ENCODE results near the gene MIPEP.
A peak's percentile ranks its signal among the peaks of the same experiment; 100 is the strongest.

The MIPEP gene

GRCh38 chr13:23811366-23812062 lies 77.7 kb downstream of the MIPEP start:
- peak; percentile 90 for FAIRE-seq
- no peak for DNase-seq (ENCODE audit: insufficient read length, low spot score)

DNA sequence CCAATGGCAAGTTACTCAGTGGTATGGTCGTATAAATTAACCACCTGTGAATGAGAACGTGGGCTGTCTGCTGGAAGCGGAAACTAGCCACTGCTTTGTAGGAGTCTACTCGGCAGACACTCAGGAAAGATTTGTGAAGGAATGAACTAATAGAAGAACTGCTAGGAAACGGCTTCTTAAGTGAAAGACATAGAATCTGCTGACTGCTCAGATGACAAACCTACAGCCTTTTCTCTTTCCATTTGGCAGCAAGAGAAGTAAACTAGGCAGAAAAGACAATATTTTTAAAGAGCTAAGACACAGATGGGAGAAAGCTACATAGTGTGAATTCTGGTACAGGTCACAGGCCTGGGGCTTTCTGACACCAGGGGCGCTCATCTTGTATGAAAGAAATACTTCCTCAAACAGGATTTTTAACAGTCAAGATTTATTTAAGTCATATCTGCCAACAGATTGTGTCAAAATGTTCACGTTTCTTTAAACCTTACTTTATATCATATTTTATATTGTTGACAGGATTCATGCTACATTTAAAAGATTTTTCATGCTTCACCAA lies 78.4 kb downstream of the MIPEP start:
- peak; percentile 87 for FAIRE-seq
- no peak for DNase-seq (ENCODE audit: insufficient read length, low spot score)

- peak; percentile 80 for FAIRE-seq
Measured at GRCh38 chr13:23808803-23809202, 80.4 kb downstream of the MIPEP start.

GRCh38 chr13:23806874-23807526 lies 82.2 kb downstream of the MIPEP start:
- no peak for DNase-seq (ENCODE audit: insufficient read length, low spot score)

More at GRCh38 chr13:23808803-23809202, 80.4 kb downstream of the MIPEP start:
- no peak for DNase-seq (ENCODE audit: insufficient read length, low spot score)

GRCh38 chr13:23805821-23806220 lies 83.4 kb downstream of the MIPEP start:
- DNase-seq (ENCODE audit: insufficient read length, low spot score) (no peak), FAIRE-seq (no peak)

More at GRCh38 chr13:23806874-23807526, 82.2 kb downstream of the MIPEP start:
- peak; percentile 95 for FAIRE-seq

GRCh38 chr13:23805122-23805521 lies 84.1 kb downstream of the MIPEP start:
- DNase-seq (ENCODE audit: insufficient read length, low spot score) (no peak), FAIRE-seq (peak; percentile 83)

DNA sequence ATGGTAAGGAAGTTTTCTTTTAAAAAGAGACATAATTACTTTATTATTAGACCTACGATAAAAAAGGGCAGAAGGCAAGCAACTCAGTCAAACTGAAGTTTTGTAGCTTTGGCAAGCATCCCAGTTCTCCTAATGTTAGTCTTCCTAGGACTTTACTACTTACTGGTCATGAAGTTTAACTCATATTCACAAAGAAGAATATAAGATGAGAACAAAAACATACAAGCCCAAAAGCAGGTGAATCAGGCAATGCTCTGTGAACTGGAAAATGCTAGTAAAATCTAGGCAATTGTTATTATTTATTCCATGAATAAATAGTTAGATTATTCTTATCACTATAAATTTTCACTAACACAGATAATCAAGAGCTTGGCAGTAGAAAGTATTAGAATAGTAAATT lies 85.0 kb downstream of the MIPEP start:
- no peak for FAIRE-seq
- DNase-seq (ENCODE audit: insufficient read length, low spot score) = no peak

DNA sequence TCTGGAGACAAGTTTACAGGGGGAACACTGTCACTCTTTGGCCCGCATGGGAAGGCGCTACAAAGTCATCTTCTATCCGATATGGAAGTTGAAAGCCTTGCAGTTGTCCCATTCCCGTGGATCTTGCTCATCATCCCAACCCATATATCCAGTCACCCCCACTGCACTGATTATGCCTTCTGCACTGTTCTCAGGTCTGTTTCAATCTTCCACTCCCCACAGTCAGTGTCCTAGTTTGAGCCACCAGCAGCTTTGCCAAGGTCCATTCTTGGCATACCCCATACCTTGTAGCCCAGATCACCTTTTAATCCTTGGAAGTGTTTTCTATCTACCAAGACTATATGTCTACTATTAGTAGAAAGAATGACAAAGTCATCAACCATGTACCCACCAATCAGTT lies 88.1 kb downstream of the MIPEP start:
- DNase-seq (ENCODE audit: insufficient read length, low spot score) (no peak), FAIRE-seq (no peak)

- DNase-seq (ENCODE audit: insufficient read length, low spot score) = no peak
- FAIRE-seq = peak; percentile 91
Measured at GRCh38 chr13:23799945-23800344, 89.3 kb downstream of the MIPEP start.

DNA sequence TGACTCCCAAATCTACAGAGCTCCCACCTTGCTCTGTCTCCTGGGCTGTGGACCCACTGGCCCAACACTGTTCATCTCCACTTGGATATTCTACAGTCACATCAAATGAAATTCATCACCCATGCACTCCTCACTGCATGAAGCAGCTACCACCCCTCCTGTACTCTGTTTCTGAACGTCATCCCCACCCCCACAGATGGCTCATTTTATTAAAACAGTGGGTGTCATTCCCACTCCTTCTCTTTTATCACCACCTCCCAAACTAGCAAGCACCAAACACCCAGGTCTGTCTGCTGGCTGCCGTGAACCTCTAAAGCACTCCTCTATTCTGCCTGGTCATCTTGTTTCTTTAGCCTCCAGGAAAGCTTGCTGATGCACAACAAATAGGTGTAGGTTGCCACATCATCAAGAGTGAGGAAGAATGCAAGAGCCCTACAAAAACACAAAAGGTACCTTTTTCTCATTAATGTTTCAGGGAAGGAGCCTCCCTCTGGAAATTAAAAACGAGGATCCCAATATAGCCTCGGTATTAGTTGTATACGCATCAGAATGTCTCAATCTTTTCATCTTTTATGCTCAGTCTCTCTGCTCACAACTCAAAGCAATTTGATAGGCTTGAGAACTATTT lies 91.8 kb downstream of the MIPEP start:
- FAIRE-seq = no peak
- DNase-seq (ENCODE audit: insufficient read length, low spot score) = no peak

DNA sequence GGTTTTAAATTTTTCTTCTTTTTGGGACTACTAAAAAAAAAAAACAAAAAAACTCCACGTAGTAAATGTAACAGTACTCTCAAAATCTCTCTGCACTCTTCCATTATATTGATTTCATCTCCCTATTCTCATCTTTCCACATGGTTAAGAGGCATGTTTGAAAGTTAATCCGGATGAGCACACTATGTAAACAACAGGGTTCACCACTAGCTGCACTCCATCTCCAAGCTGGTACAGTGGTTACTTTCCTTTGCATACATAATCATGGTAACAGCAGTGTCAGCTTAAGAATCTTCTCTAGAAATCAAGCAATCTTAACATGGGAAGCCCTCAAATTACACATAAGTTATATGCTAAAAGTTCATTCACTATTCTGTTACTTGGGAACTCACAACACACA lies 92.6 kb downstream of the MIPEP start:
- peak; percentile 54 for FAIRE-seq

GRCh38 chr13:23794267-23795161 lies 94.7 kb downstream of the MIPEP start:
- no peak for DNase-seq (ENCODE audit: insufficient read length, low spot score)
- FAIRE-seq = peak; percentile 89

More for the DNA sequence above, 92.6 kb downstream of the MIPEP start:
- no peak for DNase-seq (ENCODE audit: insufficient read length, low spot score)

- DNase-seq (ENCODE audit: insufficient read length, low spot score) (no peak), FAIRE-seq (peak; percentile 82)
Measured at GRCh38 chr13:23793711-23794110, 95.5 kb downstream of the MIPEP start.

DNA sequence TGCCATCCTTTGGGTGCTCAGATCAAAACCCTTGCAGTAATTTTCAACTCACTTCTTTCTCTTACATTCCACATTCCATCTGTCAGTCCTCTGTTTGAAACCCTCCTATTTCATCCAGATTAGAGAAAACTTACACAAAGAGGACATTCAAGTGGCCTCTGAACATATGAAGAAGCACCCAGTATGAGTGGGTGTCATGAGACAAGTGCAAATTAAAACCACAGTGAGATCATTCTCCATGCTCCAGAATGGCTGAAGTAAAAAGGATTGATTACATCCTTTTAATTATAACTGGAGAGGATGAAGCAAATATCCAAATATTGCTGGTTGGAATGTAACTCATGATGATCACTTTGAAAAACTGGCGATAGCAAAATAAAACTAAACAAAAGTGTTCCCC lies 96.5 kb downstream of the MIPEP start:
- DNase-seq (ENCODE audit: insufficient read length, low spot score) (no peak), FAIRE-seq (peak; percentile 47)

DNA sequence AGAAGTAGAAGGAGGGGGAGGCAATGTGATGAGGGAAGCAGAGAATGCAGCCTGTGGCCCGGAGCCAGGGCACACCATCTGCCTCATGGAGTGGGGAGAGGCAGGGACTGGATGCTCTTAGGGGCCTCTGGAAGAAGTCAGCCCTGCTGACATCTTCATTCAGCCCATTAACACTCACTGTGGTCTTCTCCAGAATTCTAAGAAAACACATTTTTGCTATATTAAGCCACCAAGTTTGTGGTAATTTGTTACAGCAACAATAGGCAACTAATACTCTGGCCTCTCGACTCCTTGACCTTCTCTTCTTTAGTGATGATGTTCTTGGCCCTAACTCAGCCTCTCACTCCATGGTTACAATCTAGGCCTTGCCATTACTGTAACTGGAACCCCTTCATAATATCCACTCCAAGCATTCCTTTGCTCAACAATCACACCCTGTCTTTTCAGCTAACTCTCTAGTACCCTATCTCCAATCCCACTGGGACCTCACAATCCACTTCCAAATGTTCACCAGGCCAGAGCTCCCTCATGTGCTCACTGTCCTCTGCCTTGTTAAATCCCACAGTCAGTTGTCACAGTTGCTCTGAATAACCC lies 98.5 kb downstream of the MIPEP start:
- FAIRE-seq (no peak), DNase-seq (ENCODE audit: insufficient read length, low spot score) (no peak)

DNA sequence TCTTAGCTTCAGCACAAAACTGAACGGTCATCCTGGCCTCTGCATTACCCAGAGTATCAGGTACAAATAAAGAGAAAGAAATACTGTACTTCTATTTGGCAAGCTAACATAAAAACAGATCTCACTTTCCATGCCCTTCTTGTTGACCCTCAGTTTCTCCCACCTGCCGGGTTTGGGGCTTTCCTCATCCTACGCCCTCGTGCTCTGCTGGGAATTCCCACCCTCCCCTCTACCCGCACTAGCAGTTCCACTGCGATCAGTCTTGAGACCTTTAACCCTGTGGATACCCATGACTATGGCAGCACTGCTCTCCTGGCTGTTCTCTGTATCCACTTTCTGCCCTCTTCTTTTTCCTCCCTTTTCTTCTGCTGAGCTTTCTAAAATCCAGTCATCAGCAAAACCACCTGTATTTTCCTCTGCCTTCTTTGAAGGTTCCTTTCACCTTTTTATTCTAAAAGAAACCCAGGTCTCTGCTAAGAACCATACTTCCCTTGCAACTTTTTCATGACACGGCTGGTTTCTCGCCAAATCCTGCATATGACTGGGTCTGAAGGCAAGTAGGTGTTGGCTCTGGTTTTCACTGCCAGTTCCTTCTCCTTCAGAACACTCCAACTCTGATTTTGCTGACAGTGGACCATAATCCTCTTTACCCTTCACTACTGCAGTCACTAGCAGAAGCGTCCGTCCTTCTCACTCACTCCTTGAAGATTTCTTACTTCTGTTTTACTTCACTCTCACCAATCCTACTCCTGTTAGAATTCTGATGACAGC lies 99.4 kb downstream of the MIPEP start:
- DNase-seq (ENCODE audit: insufficient read length, low spot score) (no peak), FAIRE-seq (no peak)

DNA sequence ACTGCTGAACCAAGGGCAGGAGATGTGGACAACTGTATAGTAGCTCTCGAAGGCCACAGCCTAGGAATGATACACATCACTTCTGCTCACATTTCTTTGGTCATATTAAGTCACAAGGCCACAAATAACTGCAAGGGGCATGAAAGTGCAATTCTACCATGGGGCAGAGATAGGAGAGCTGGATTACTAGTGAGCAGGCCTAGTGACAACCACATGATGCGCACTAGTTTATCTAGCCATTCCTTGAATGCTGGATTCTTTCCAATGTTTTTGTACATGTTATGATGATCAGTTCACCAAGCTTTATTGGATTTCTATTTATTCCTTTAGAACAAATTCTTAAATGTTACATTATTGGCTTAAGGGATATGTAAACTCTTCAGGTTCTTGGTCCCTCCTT lies 100.7 kb downstream of the MIPEP start:
- FAIRE-seq (no peak), DNase-seq (ENCODE audit: insufficient read length, low spot score) (no peak)

DNA sequence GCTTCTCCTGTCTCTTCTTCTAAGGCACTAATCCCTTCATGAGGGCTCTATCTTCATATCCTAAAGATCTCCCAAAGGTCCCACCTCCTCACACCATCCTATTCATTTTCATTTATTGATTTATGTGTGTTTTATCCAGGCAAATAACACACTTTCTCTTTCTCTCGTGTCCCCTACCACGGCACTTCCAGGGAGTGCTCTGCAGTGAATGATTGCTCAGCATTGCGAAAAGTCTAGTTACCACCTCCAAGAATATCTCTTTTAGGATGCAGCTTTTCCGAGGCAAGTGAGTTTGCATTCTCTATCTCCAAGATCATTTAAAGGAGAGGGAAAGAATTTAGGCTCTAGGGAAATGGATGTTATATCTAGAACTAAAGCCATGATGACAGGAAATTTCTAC lies 101.7 kb downstream of the MIPEP start:
- FAIRE-seq (no peak), DNase-seq (ENCODE audit: insufficient read length, low spot score) (no peak)

- DNase-seq (ENCODE audit: insufficient read length, low spot score) (no peak), FAIRE-seq (no peak)
Measured at GRCh38 chr13:23786607-23787006, 102.6 kb downstream of the MIPEP start.
